ENCODE data around the gene SMAD5. TPM values are rescaled to one million over a fixed set of nuclear protein-coding genes. Genes with fewer than 3 reads are reported as not detected.

The SMAD5 gene
- total and polyA plus RNA-seq, 2 donors (not counting 1 experiment from before 2014, with no cell fraction given): 9.4 to 38.6 TPM

DNA sequence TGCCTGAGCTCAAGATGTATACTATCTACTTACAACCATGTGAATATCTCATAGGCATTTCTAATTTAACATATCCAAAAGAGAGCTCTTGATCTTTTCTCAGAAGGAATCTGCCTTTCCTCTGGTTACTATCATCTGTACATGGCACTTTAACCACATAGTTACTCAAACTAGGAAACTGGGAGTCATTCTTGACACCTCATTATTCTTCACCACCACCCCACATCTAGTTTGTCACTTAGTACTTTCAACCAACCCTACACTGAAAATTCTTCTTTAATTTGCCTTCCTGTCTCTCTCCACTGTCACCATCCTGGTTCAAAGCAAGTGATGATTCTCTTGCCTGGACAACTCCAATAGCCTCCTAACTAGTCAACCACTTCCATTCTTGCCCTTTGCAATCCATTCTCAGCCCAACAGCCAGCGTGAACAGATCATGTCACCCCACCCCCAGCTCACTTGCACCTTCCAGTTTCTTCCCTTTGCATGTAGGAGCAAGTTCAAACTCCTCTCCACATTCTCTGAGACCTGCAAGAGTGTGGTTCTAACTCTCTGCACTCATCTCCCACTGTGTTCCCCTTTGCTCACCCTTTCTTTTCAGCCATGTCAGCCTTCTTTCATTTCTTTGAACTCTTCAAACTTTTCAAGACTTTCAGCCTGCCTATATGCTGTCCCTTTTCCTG, 17.3 kb upstream of the SMAD5 start:
- H3K27ac Mint-ChIP-seq: no peak overlapping the region
- H3K4me3 Mint-ChIP-seq: no peak overlapping the region
- Histone ChIP-seq H3K4me2 (replicated peaks; ENCODE audit: low read depth, low read length, poor library complexity, severe bottlenecking) (no peak overlapping the region), H3K4me1 (ENCODE audit: control insufficient read depth in 2 of 2, insufficient read depth in 2 of 2, low read length in 2 of 2) (no peaks in the 10 kb centered on the region), H4K20me1 (ENCODE audit: control insufficient read depth, insufficient read depth, low read length, poor library complexity, severe bottlenecking) (no peaks in the 10 kb centered on the region), H3K36me3 (replicated peaks in 1 of 2; ENCODE audit: control extremely low read depth in 1 of 2, control insufficient read depth in 1 of 2, extremely low read depth in 1 of 2, insufficient read depth in 2 of 2, low read length in 1 of 2) (no peaks in the 10 kb centered on the region), H3K9me3 (ENCODE audit: control extremely low read depth in 1 of 3, control insufficient read depth in 2 of 3, insufficient read depth in 1 of 3, low read length in 2 of 3) (no peaks in the 10 kb centered on the region), H3K27ac (ENCODE audit: low read length in 2 of 2) (no peak overlapping the region), H3K4me3 (ENCODE audit: control extremely low read depth in 1 of 5, extremely low read depth in 1 of 5, insufficient read depth in 1 of 5, low read depth in 2 of 5, low read length in 4 of 5) (no peak overlapping the region), H2AFZ (ENCODE audit: insufficient read depth, low read depth, low read length, poor library complexity, severe bottlenecking) (no peak overlapping the region), H3K27me3 (replicated peaks in 1 of 4; ENCODE audit: control extremely low read depth in 1 of 4, control insufficient read depth in 3 of 4, insufficient read depth in 4 of 4, low read length in 3 of 4) (peaks cover 0 to 17% (median 0%) of the 10 kb centered on the region in 4 experiments), H3K79me2 (ENCODE audit: control insufficient read depth, insufficient read depth, low read length) (no peaks in the 10 kb centered on the region), H3K9ac (ENCODE audit: low read length) (no peak overlapping the region)
- WGBS (ENCODE audit: insufficient coverage): 50% methylated on average over 1 of the region's 1 CpG
- H3K4me1 Mint-ChIP-seq: no peaks in the 10 kb centered on the region
- ChIA-PET POLR2A (no interaction called here), CTCF (no interaction called here)
- peaks cover 11% of the 10 kb centered on the region for H3K27me3 Mint-ChIP-seq
- TF ChIP-seq, protein P1, sequence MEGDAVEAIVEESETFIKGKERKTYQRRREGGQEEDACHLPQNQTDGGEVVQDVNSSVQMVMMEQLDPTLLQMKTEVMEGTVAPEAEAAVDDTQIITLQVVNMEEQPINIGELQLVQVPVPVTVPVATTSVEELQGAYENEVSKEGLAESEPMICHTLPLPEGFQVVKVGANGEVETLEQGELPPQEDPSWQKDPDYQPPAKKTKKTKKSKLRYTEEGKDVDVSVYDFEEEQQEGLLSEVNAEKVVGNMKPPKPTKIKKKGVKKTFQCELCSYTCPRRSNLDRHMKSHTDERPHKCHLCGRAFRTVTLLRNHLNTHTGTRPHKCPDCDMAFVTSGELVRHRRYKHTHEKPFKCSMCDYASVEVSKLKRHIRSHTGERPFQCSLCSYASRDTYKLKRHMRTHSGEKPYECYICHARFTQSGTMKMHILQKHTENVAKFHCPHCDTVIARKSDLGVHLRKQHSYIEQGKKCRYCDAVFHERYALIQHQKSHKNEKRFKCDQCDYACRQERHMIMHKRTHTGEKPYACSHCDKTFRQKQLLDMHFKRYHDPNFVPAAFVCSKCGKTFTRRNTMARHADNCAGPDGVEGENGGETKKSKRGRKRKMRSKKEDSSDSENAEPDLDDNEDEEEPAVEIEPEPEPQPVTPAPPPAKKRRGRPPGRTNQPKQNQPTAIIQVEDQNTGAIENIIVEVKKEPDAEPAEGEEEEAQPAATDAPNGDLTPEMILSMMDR (IDR thresholded peaks at IDR 0.05): no peak
- TF ChIP-seq EZH2 (IDR thresholded peaks at IDR 0.05; ENCODE audit: borderline replicate concordance, insufficient read depth, low read depth, low read length, poor library complexity, severe bottlenecking): no peak
- intact Hi-C loops (cut with micrococcal nuclease): no loop called here
- ATAC-seq (ENCODE audit: low read depth): no peak
- H3K9me3 Mint-ChIP-seq (ENCODE audit: insufficient read depth): no peaks in the 10 kb centered on the region
- no peak for DNase-seq

DNA sequence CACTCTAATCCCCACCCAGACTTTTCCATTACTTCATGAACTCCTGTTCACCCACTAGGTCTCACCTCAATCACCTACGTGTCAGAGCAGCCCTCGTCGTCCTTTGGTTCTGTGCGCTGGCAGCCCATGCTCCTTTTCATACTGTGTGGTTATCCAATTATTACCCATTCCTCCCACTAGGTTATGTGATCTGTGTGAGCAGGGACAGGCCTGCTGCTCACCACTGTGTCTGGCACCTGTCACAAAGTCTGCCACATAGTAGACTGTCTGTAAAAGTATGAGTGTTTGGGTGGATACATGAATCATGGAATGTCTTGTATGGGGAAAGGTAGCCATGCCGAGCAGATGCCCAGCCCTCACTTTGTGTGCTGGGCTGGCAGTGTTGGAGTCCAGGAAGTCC, 12.1 kb upstream of the SMAD5 start:
- 100% methylated on average over 1 of the region's 5 CpGs for WGBS (ENCODE audit: insufficient coverage)
- intact Hi-C loops (cut with micrococcal nuclease): no loop called here
- H3K4me2 ChIP-seq (replicated peaks; ENCODE audit: low read depth, low read length, poor library complexity, severe bottlenecking): no peak overlapping the region
- H3K4me1 Mint-ChIP-seq: no peaks in the 10 kb centered on the region
- DNase-seq: no peak
- no peak overlapping the region for H3K4me3 ChIP-seq (ENCODE audit: control extremely low read depth in 1 of 5, extremely low read depth in 1 of 5, insufficient read depth in 1 of 5, low read depth in 2 of 5, low read length in 4 of 5)
- H3K27me3 Mint-ChIP-seq: peaks cover 40% of the 10 kb centered on the region
- CTCF ChIA-PET: no interaction called here
- no peaks in the 10 kb centered on the region for H3K79me2 ChIP-seq (ENCODE audit: control insufficient read depth, insufficient read depth, low read length)
- H3K27me3 ChIP-seq (replicated peaks in 1 of 4; ENCODE audit: control extremely low read depth in 1 of 4, control insufficient read depth in 3 of 4, insufficient read depth in 4 of 4, low read length in 3 of 4): peaks cover 0 to 17% (median 5%) of the 10 kb centered on the region in 4 experiments
- no peak overlapping the region for H3K27ac ChIP-seq (ENCODE audit: low read length in 2 of 2)
- no peaks in the 10 kb centered on the region for H3K36me3 ChIP-seq (replicated peaks in 1 of 2; ENCODE audit: control extremely low read depth in 1 of 2, control insufficient read depth in 1 of 2, extremely low read depth in 1 of 2, insufficient read depth in 2 of 2, low read length in 1 of 2)
- no peaks in the 10 kb centered on the region for H3K4me1 ChIP-seq (ENCODE audit: control insufficient read depth in 2 of 2, insufficient read depth in 2 of 2, low read length in 2 of 2)
- no peak for ATAC-seq (ENCODE audit: low read depth)
- H2AFZ ChIP-seq (ENCODE audit: insufficient read depth, low read depth, low read length, poor library complexity, severe bottlenecking): no peak overlapping the region
- H4K20me1 ChIP-seq (ENCODE audit: control insufficient read depth, insufficient read depth, low read length, poor library complexity, severe bottlenecking): no peaks in the 10 kb centered on the region
- H3K9me3 ChIP-seq (ENCODE audit: control extremely low read depth in 1 of 3, control insufficient read depth in 2 of 3, insufficient read depth in 1 of 3, low read length in 2 of 3): peaks cover 0 to 2% (median 0%) of the 10 kb centered on the region in 3 donors
- POLR2A ChIA-PET: no interaction called here
- H3K4me3 Mint-ChIP-seq: no peak overlapping the region
- no peak overlapping the region for H3K27ac Mint-ChIP-seq
- TF ChIP-seq, protein P1 (IDR thresholded peaks at IDR 0.05): no peak
- no peak for TF ChIP-seq EZH2 (IDR thresholded peaks at IDR 0.05; ENCODE audit: borderline replicate concordance, insufficient read depth, low read depth, low read length, poor library complexity, severe bottlenecking)
- no peaks in the 10 kb centered on the region for H3K9me3 Mint-ChIP-seq (ENCODE audit: insufficient read depth)
- H3K9ac ChIP-seq (ENCODE audit: low read length): no peak overlapping the region

Measured in B cell (primary cell).